HEK293 (cell line): ENCODE measurements around the gene ENO3.

Source experiments
- CTCF ChIA-PET: fragments of 350-600 bp; formaldehyde crosslinking; extraction: SDS; loops from one replicate; lab custom pipeline; 2021; ENCODE audit warnings: antibody characterized with exemption; lab: Yijun Ruan, JAX
- POLR2A ChIA-PET: fragments of 300-600 bp; formaldehyde crosslinking; extraction: SDS; loops from one replicate; lab custom pipeline; 2020; ENCODE audit warnings: antibody characterized with exemption, inconsistent platforms; lab: Yijun Ruan, JAX
- H3K27ac ChIP-seq: fragments of 200-500 bp; sonication (Bioruptor generic); 2 replicates; pipeline ENCODE4 v1.5.1; 2014; ENCODE audit warnings: low read depth, low read length, control low read depth, inconsistent platforms; ENCODE audit errors: extremely low read depth
- H3K36me3 ChIP-seq, 2 experiments: fragments of 200-500 bp in 1 of 2; sonication (Bioruptor generic) in 1 of 2; 1 replicate in 1 of 2; 2 replicates in 1 of 2; pipeline ENCODE4 v1.5.1; 2014 to 2017; ENCODE audit warnings: inconsistent platforms in 2 of 2, low read length in 2 of 2; ENCODE audit not compliant: control insufficient read depth in 2 of 2, insufficient read depth in 1 of 2
- H3K4me1 ChIP-seq: fragments of 200-500 bp; sonication (Bioruptor generic); 2 replicates; pipeline ENCODE4 v1.5.1; 2014; ENCODE audit warnings: mild to moderate bottlenecking, low read length, inconsistent platforms; ENCODE audit not compliant: control insufficient read depth, insufficient read depth
- H3K4me3 ChIP-seq: 2 replicates; pipeline ENCODE4 v1.5.1; 2011; ENCODE audit warnings: low read depth, mild to moderate bottlenecking, control low read depth, low read length, moderate library complexity
- H3K9me3 ChIP-seq: fragments of 200-500 bp; sonication (Bioruptor generic); 2 replicates; pipeline ENCODE4 v1.5.1; 2014; ENCODE audit warnings: low read depth, low read length, inconsistent platforms; ENCODE audit not compliant: control insufficient read depth, insufficient read depth
- BCL11A ChIP-seq: fragments of 450-650 bp; formaldehyde crosslinking; IDR thresholded peaks from 2 replicates; pipeline ENCODE4 v1.5.1; 2016; ENCODE audit warnings: low read depth, missing biosample characterization, missing genetic modification characterization
- GLI4 ChIP-seq: fragments of 450-650 bp; formaldehyde crosslinking; IDR thresholded peaks from 2 replicates; pipeline ENCODE4 v1.5.1; 2016; ENCODE audit warnings: missing biosample characterization, missing genetic modification characterization
- GLIS2 ChIP-seq: fragments of 450-650 bp; formaldehyde crosslinking; IDR thresholded peaks from 2 replicates; pipeline ENCODE4 v1.5.1; 2016; ENCODE audit warnings: missing biosample characterization, missing genetic modification characterization
- HIC1 ChIP-seq: fragments of 450-650 bp; formaldehyde crosslinking; IDR thresholded peaks from 2 replicates; pipeline ENCODE4 v1.5.1; 2016; ENCODE audit warnings: missing biosample characterization, missing genetic modification characterization
- HOXC10 ChIP-seq: sonication (generic); formaldehyde crosslinking; IDR thresholded peaks from 2 replicates; pipeline ENCODE4 v1.8.1; 2023; ENCODE audit warnings: mild to moderate bottlenecking, missing genetic modification reagents
- IKZF3 ChIP-seq: fragments of 450-650 bp; IDR thresholded peaks from 2 replicates; pipeline ENCODE4 v1.5.0; 2018; ENCODE audit warnings: missing biosample characterization, mild to moderate bottlenecking, missing genetic modification characterization, moderate library complexity
- INSM2 ChIP-seq: fragments of 450-650 bp; formaldehyde crosslinking; IDR thresholded peaks from 2 replicates; pipeline ENCODE4 v1.5.1; 2016; ENCODE audit warnings: missing biosample characterization, missing genetic modification characterization
- KLF9 ChIP-seq: fragments of 450-650 bp; formaldehyde crosslinking; IDR thresholded peaks from 2 replicates; pipeline ENCODE4 v1.5.1; 2016; ENCODE audit warnings: missing biosample characterization, missing genetic modification characterization, low read depth
- MEIS1 ChIP-seq: sonication (generic); formaldehyde crosslinking; IDR thresholded peaks from 2 replicates; pipeline ENCODE4 v1.8.1; 2022; ENCODE audit warnings: missing genetic modification reagents, mild to moderate bottlenecking, borderline replicate concordance
- PBX3 ChIP-seq: sonication (generic); formaldehyde crosslinking; IDR thresholded peaks from 2 replicates; pipeline ENCODE4 v1.8.1; 2022; ENCODE audit warnings: mild to moderate bottlenecking, moderate library complexity, missing genetic modification reagents
- PRDM6 ChIP-seq: fragments of 450-650 bp; formaldehyde crosslinking; IDR thresholded peaks from 2 replicates; pipeline ENCODE4 v1.5.1; 2017; ENCODE audit warnings: missing biosample characterization, missing genetic modification characterization
- SALL2 ChIP-seq: fragments of 450-650 bp; formaldehyde crosslinking; IDR thresholded peaks from 2 replicates; pipeline ENCODE4 v1.5.0; 2017; ENCODE audit warnings: missing biosample characterization, mild to moderate bottlenecking, missing genetic modification characterization, borderline replicate concordance
- SP2 ChIP-seq: fragments of 450-650 bp; formaldehyde crosslinking; IDR thresholded peaks from 2 replicates; pipeline ENCODE4 v1.5.1; 2016; ENCODE audit warnings: missing biosample characterization, missing genetic modification characterization
- ZBTB1 ChIP-seq: fragments of 450-650 bp; formaldehyde crosslinking; IDR thresholded peaks from 2 replicates; pipeline ENCODE4 v1.5.1; 2016; ENCODE audit warnings: missing biosample characterization, missing genetic modification characterization
- ZBTB20 ChIP-seq: fragments of 450-650 bp; formaldehyde crosslinking; IDR thresholded peaks from 2 replicates; pipeline ENCODE4 v1.5.1; 2016; ENCODE audit warnings: missing biosample characterization, missing genetic modification characterization
- ZFHX2 ChIP-seq: fragments of 450-650 bp; formaldehyde crosslinking; conservative IDR thresholded peaks from 2 replicates; pipeline ENCODE4 v1.5.1; 2016; ENCODE audit warnings: missing biosample characterization, missing genetic modification characterization
- ZNF335 ChIP-seq: fragments of 450-650 bp; formaldehyde crosslinking; conservative IDR thresholded peaks from 2 replicates; pipeline ENCODE4 v1.5.1; 2016; ENCODE audit warnings: missing biosample characterization, missing genetic modification characterization
- ZNF366 ChIP-seq: fragments of 450-650 bp; formaldehyde crosslinking; conservative IDR thresholded peaks from 2 replicates; pipeline ENCODE4 v1.5.1; 2016; ENCODE audit warnings: missing biosample characterization, missing genetic modification characterization
- ZNF404 ChIP-seq: fragments of 450-650 bp; formaldehyde crosslinking; IDR thresholded peaks from 2 replicates; pipeline ENCODE4 v1.5.1; 2017; ENCODE audit warnings: missing biosample characterization, missing genetic modification characterization
- ZNF561 ChIP-seq: fragments of 450-650 bp; IDR thresholded peaks from 2 replicates; pipeline ENCODE4 v1.5.1; 2018; ENCODE audit warnings: missing biosample characterization, missing genetic modification characterization, borderline replicate concordance
- ZNF571 ChIP-seq: fragments of 450-650 bp; formaldehyde crosslinking; IDR thresholded peaks from 2 replicates; pipeline ENCODE4 v1.5.0; 2017; ENCODE audit warnings: missing biosample characterization, missing genetic modification characterization
- ZNF610 ChIP-seq: fragments of 450-650 bp; formaldehyde crosslinking; IDR thresholded peaks from 2 replicates; pipeline ENCODE4 v1.5.1; 2016; ENCODE audit warnings: missing biosample characterization, missing genetic modification characterization, borderline replicate concordance
- ZNF623 ChIP-seq: fragments of 450-650 bp; formaldehyde crosslinking; IDR thresholded peaks from 2 replicates; pipeline ENCODE4 v1.5.1; 2016; ENCODE audit warnings: missing biosample characterization, missing genetic modification characterization
- ZNF768 ChIP-seq: fragments of 450-650 bp; formaldehyde crosslinking; IDR thresholded peaks from 2 replicates; pipeline ENCODE4 v1.5.1; 2018; ENCODE audit warnings: missing biosample characterization, mild to moderate bottlenecking, missing genetic modification characterization
- TF ChIP-seq, protein P1 (sequence below): fragments of 450-650 bp; formaldehyde crosslinking; IDR thresholded peaks from 2 replicates; pipeline ENCODE4 v1.5.1; 2016; ENCODE audit warnings: missing biosample characterization, missing genetic modification characterization
- TF ChIP-seq, protein P2 (sequence below): fragments of 450-650 bp; formaldehyde crosslinking; IDR thresholded peaks from 2 replicates; pipeline ENCODE4 v1.5.1; 2016; ENCODE audit warnings: missing biosample characterization, missing genetic modification characterization

Gene ENO3

DNA sequence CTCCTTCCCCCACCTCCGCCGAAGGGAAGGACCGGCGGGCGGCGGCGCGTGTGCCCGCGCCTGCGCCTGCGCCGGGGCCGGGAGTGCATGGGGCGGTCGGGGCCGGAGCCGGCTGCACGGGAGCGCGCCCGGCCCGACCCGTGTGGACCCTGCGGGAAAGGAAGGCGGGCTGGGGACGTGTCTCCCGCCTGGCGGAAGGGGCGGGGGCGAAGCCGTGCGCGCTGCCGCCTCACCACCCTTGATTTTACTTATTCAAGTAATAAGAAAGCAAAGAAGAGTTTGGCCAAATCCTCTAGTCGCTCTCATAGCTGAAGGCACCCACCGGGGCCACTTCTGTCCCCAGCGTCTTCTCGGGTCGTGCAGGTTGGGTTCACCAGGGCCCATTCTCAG is 2.0 kb upstream of the ENO3 start (continued):
- TF ChIP-seq, protein P1, sequence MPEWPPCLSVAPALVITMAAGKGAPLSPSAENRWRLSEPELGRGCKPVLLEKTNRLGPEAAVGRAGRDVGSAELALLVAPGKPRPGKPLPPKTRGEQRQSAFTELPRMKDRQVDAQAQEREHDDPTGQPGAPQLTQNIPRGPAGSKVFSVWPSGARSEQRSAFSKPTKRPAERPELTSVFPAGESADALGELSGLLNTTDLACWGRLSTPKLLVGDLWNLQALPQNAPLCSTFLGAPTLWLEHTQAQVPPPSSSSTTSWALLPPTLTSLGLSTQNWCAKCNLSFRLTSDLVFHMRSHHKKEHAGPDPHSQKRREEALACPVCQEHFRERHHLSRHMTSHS (tag by site-specific recombination): no peak
- TF ChIP-seq GLI4 (tag by site-specific recombination) (no peak), SP2 (tag by site-specific recombination) (peak; percentile 46), KLF9 (tag by site-specific recombination) (no peak), IKZF3 (0 out of 2 replicates have a peak, but pooled peaks have one; percentile 84), BCL11A (tag by site-specific recombination) (0 out of 2 replicates have a peak, but pooled peaks have one; percentile 52), ZFHX2 (tag by site-specific recombination) (no peak), ZNF768 (no peak), GLIS2 (tag by site-specific recombination) (peak; percentile 43; the same call in 1 of the 2 replicates), PBX3 (CRISPR knock-in tag) (peak; percentile 26; the same call in 1 of the 2 replicates), ZNF571 (tag by site-specific recombination) (no peak), ZNF561 (0 out of 2 replicates have a peak, but pooled peaks have one; percentile 18), INSM2 (tag by site-specific recombination) (no peak), HIC1 (tag by site-specific recombination) (no peak), ZNF404 (no peak), ZBTB20 (no peak), ZNF335 (tag by site-specific recombination) (peak; percentile 64; the same call in 1 of the 2 replicates), HOXC10 (CRISPR knock-in tag) (no peak), MEIS1 (CRISPR knock-in tag) (no peak)

GRCh38 chr17:4949321-4950074 is 1.4 kb upstream of the ENO3 start:
- CTCF ChIA-PET: interaction anchor here (0.9 to 1.5 kb wide), 3 partner anchors 9 to 40 kb away, joined by 3 to 4 read pairs (median 3); partner anchors contain the start of genes RNF167 and SLC25A11
- Histone ChIP-seq H3K36me3 (peaks cover 10 to 28% of the 10 kb centered on the region in 2 experiments), H3K4me3 (peak overlapping the region; percentile 97), H3K4me1 (peaks cover 21% of the 10 kb centered on the region), H3K9me3 (no peaks in the 10 kb centered on the region), H3K27ac (peak overlapping the region; percentile 99)
- POLR2A ChIA-PET: interaction anchor here (1.0 to 17.9 kb wide), 6 partner anchors 10 to 240 kb away, joined by 3 to 358 read pairs (median 7); partner anchors contain the start of genes INCA1, KIF1C, RNF167 and SLC25A11
- TF ChIP-seq PRDM6 (tag by site-specific recombination): no peak
- TF ChIP-seq ZNF610 (tag by site-specific recombination): no peak
- TF ChIP-seq ZNF366 (tag by site-specific recombination): no peak
- no peak for TF ChIP-seq ZBTB1 (tag by site-specific recombination)
- no peak for TF ChIP-seq SALL2
- TF ChIP-seq, protein P2, sequence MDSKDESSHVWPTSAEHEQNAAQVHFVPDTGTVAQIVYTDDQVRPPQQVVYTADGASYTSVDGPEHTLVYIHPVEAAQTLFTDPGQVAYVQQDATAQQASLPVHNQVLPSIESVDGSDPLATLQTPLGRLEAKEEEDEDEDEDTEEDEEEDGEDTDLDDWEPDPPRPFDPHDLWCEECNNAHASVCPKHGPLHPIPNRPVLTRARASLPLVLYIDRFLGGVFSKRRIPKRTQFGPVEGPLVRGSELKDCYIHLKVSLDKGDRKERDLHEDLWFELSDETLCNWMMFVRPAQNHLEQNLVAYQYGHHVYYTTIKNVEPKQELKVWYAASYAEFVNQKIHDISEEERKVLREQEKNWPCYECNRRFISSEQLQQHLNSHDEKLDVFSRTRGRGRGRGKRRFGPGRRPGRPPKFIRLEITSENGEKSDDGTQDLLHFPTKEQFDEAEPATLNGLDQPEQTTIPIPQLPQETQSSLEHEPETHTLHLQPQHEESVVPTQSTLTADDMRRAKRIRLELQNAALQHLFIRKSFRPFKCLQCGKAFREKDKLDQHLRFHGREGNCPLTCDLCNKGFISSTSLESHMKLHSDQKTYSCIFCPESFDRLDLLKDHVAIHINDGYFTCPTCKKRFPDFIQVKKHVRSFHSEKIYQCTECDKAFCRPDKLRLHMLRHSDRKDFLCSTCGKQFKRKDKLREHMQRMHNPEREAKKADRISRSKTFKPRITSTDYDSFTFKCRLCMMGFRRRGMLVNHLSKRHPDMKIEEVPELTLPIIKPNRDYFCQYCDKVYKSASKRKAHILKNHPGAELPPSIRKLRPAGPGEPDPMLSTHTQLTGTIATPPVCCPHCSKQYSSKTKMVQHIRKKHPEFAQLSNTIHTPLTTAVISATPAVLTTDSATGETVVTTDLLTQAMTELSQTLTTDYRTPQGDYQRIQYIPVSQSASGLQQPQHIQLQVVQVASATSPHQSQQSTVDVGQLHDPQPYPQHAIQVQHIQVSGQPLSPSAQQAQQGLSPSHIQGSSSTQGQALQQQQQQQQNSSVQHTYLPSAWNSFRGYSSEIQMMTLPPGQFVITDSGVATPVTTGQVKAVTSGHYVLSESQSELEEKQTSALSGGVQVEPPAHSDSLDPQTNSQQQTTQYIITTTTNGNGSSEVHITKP (tag by site-specific recombination): peak; percentile 96
- no peak for TF ChIP-seq GLI4 (tag by site-specific recombination)
- TF ChIP-seq ZNF623 (tag by site-specific recombination): no peak
